ENCODE data around the gene PGC. TPM values are rescaled to one million over a fixed set of nuclear protein-coding genes. Genes with fewer than 3 reads are reported as not detected.

The PGC gene
- total RNA-seq, 4 donors from 2014 or later: 0.62 TPM; not detected in 3

DNA sequence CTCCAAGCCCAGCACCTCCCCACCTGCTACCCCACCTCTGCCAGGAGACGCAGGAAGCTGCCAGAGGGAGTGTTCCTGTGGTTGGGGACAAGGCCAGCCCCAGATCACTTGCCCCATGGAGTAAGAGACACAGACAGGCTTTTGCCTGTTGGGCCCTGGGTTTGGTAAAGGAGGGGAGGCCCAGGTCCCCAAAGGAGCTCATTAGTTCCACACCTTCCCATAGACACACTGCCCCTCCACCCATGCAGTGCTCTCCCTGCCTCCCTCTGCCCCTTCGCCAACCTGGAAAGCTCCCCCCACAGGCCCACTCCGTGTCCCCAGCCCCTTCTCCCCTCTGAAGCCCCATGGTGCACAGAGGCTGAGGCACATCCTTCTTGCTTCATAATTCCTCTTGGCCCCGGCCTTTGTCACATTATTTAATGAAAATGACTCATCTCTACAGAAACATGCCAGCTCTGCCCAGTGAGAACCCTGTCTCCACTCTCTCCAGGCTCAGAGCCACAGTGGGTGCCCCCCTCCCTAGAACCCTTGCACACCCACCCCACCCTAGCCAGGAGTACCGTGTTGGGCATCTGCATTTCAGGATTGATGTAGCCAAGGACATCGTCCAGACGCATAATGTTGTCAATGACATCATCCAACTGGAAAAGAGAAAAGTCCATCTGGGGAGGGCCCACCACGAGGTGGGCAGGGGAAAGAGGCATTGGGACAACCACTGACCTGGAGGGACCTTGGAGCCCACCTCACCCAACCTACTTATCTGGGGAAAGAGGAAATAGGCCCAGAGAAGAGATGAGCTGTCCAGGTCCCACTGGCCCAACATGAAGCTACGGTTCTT lies 57.8 kb downstream of the PGC start:
- peaks cover 0 to 19% (median 0%) of the 10 kb centered on the region in 3 donors for H3K4me1 ChIP-seq
- H3K27ac ChIP-seq: no peak overlapping the region
- ATAC-seq: no peak
- H3K4me3 ChIP-seq: no peak overlapping the region
- TF ChIP-seq EP300 (IDR thresholded peaks at IDR 0.05) (no peak), POLR2AphosphoS5 (IDR thresholded peaks at IDR 0.05) (no peak), POLR2A (IDR thresholded peaks at IDR 0.05) (no peak)
- TF ChIP-seq, protein P1, sequence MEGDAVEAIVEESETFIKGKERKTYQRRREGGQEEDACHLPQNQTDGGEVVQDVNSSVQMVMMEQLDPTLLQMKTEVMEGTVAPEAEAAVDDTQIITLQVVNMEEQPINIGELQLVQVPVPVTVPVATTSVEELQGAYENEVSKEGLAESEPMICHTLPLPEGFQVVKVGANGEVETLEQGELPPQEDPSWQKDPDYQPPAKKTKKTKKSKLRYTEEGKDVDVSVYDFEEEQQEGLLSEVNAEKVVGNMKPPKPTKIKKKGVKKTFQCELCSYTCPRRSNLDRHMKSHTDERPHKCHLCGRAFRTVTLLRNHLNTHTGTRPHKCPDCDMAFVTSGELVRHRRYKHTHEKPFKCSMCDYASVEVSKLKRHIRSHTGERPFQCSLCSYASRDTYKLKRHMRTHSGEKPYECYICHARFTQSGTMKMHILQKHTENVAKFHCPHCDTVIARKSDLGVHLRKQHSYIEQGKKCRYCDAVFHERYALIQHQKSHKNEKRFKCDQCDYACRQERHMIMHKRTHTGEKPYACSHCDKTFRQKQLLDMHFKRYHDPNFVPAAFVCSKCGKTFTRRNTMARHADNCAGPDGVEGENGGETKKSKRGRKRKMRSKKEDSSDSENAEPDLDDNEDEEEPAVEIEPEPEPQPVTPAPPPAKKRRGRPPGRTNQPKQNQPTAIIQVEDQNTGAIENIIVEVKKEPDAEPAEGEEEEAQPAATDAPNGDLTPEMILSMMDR (IDR thresholded peaks at IDR 0.05): no peak
- H3K9me3 ChIP-seq: no peaks in the 10 kb centered on the region
- peaks cover 0 to 68% of the 10 kb centered on the region in 2 donors for H3K36me3 ChIP-seq
- no peaks in the 10 kb centered on the region for H3K27me3 ChIP-seq
- WGBS, 2 donors (ENCODE audit: low coverage in 1 of 2): 49 to 60% methylated on average over 4 to 6 of the region's 9 CpGs

DNA sequence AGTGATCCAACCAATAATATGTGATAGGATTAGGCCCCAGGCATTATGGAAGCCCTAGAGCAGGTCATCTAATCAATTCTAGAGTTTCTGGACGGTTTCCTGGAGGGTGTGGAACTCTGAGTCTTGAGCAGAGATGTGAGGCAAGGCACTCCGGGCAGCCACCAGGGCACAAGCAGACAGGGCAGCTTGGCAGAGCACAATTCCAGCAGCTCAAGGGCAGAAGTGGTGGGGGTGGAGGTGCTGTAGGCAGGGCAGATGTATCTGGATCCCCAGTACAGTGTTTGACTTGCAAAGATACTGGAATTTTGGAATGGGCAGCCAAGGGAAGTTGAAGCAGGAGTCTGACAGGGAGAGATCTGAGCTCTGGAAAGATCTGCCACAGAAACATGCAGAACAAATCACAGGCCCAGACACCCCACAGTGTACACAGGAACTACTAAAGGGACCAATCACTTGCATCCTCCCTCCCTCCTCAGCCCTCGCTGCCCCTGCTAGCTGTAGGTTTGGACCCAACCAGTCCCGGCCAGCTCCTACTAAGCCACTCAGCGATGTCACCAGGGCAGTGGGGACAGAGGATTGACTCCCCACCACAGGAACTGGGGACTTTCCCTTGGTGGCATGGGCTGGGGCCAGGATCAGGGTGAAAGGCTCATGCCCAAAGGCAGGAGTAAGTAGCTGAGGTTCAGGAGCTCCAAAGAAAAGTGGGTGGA lies 58.8 kb downstream of the PGC start:
- TF ChIP-seq POLR2AphosphoS5 (IDR thresholded peaks at IDR 0.05): no peak
- TF ChIP-seq, protein P1 (IDR thresholded peaks at IDR 0.05): no peak
- no peak for TF ChIP-seq POLR2A (IDR thresholded peaks at IDR 0.05)
- TF ChIP-seq EP300 (IDR thresholded peaks at IDR 0.05): no peak
- Histone ChIP-seq H3K27ac (no peak overlapping the region), H3K4me3 (no peak overlapping the region), H3K27me3 (no peaks in the 10 kb centered on the region), H3K36me3 (peaks cover 0 to 74% of the 10 kb centered on the region in 2 donors), H3K4me1 (peaks cover 0 to 15% (median 2%) of the 10 kb centered on the region in 3 donors), H3K9me3 (no peaks in the 10 kb centered on the region)
- no peak for ATAC-seq
- WGBS, 2 donors (ENCODE audit: low coverage in 1 of 2): 100% methylated on average over 1 of the region's 5 CpGs; no CpG with 5 or more reads in 1 of the 2 donors

DNA sequence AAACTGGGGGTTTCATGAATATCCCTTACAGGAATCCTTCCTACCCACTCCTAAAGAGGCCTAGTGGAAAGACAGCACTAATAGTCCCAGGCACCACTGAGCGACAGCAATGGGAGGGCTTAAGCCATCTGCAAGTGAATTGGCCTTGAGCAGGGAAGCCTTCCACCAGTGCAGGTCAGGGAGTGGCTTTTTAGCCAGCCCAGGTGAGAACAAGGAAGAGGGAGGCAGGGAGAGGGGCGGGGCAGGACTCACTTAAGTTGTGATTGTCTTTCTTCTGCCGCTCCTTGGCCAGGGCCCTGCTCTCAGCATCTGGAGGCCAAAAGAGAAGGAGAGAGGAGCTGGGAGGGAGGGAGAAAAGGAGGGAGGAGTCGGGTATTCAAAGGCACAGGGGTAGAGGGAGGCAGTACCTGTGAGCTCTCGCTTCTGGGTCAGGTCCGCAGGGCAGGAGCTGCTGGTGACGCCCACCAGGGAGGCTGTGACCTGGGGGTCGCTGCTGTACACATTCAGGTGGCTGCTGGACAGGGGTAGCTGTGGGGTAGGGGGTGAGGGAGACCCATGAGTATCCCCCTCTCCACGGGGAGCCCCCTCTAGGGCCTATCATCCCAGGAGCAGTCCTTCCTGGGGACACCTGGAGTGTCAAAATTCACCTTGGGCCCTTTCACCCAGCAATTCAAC lies 59.6 kb downstream of the PGC start:
- H3K36me3 ChIP-seq: peaks cover 0 to 74% of the 10 kb centered on the region in 2 donors
- ATAC-seq: no peak
- TF ChIP-seq, protein P1 (IDR thresholded peaks at IDR 0.05): no peak
- TF ChIP-seq POLR2AphosphoS5 (IDR thresholded peaks at IDR 0.05) (no peak), POLR2A (IDR thresholded peaks at IDR 0.05) (no peak)
- peaks cover 0 to 15% (median 7%) of the 10 kb centered on the region in 3 donors for H3K4me1 ChIP-seq
- no peak overlapping the region for H3K4me3 ChIP-seq
- 50% methylated on average over 1 to 2 of the region's 9 CpGs for WGBS, 2 donors (ENCODE audit: low coverage in 1 of 2)
- H3K27me3 ChIP-seq: no peaks in the 10 kb centered on the region
- H3K9me3 ChIP-seq: no peaks in the 10 kb centered on the region
- no peak overlapping the region for H3K27ac ChIP-seq

Small RNA genes lying within 50 kb of the gene (small RNA-seq; reads per million reads assigned to genes)
- gene AL365205.2: 0 reads per million in 4 donors
- 0 reads per million in 4 donors for gene AL365205.3

Other genes starting within 250 kb of the PGC start
- 10 to 100 TPM in 2 of 4 donors, 1 to 10 TPM in 2; 8.2 to 25.8 (median 11.7) TPM for gene FOXP4, start 201.0 kb downstream of the PGC start, total RNA-seq
- gene MDFI, start 108.9 kb downstream of the PGC start, total RNA-seq: 1 to 10 TPM in 3 of 4 donors, not detected in 1; 1.4 to 6.5 (median 2.3) TPM
- gene TFEB, start 11.8 kb downstream of the PGC start, total RNA-seq: 10 to 100 TPM; 16.6 to 42.8 (median 26.1) TPM
- 1 to 10 TPM; 1.3 to 6.5 (median 4.0) TPM for gene FRS3, start 32.5 kb upstream of the PGC start, total RNA-seq
- 1 to 10 TPM in 3 of 4 donors, under 1 TPM in 1; 0.94 to 5.0 (median 2.3) TPM for gene PRICKLE4, start 33.4 kb upstream of the PGC start, total RNA-seq
- 100 to 1,000 TPM in 1 of 4 donors, 10 to 100 TPM in 3; 74.2 to 120 (median 91.3) TPM for gene TOMM6, start 40.3 kb upstream of the PGC start, total RNA-seq
- gene USP49, start 148.0 kb upstream of the PGC start, total RNA-seq: 1 to 10 TPM in 3 of 4 donors, under 1 TPM in 1; 0.69 to 5.4 (median 2.0) TPM
- gene MED20, start 173.7 kb upstream of the PGC start, total RNA-seq: 10 to 100 TPM; 15.7 to 18.7 (median 17.0) TPM
- 10 to 100 TPM in 1 of 4 donors, 1 to 10 TPM in 3; 7.2 to 10.3 (median 8.3) TPM for gene BYSL, start 174.1 kb upstream of the PGC start, total RNA-seq
- 100 to 1,000 TPM; 103 to 212 (median 145) TPM for gene CCND3, start 194.4 kb upstream of the PGC start, total RNA-seq